Measurements from ENCODE around the gene RAI2. TPM values are rescaled to one million over a fixed set of nuclear protein-coding genes. Genes with fewer than 3 reads are reported as not detected.

The RAI2 gene
- total RNA-seq, 6 donors from 2014 or later = 13.6 to 28.1 (median 19.1) TPM

DNA sequence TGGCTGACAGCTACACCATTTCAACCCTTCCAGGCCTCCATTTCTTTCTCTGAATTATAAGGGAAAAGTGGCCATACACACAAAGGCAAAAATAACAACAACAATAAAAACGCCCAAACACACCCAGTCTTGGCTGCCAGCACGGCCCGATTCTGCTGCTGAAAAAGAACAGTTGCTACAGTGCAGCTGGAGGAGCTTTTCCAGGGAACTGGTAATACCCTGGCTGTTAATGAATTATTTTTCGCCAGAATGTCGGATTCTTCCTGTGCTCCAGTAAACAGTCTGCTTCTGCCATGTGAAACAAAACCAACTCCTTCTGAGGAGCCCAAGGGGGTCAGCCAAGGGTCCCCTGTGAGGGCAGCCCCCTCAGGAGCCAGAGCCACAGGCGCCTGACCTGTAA lies 6.6 kb downstream of the RAI2 start:
- 57 to 61% methylated on average over 5 to 6 of the region's 6 CpGs for WGBS, 2 donors
- Histone ChIP-seq H3K9me3 (no peaks in the 10 kb centered on the region), H3K4me1 (peaks cover 0 to 3% (median 1%) of the 10 kb centered on the region in 4 donors), H3K36me3 (no peaks in the 10 kb centered on the region), H3K4me3 (no peak overlapping the region), H3K27ac (peak overlapping the region in 2 of 4 donors; percentile 9 to 37), H3K27me3 (no peaks in the 10 kb centered on the region)
- ATAC-seq (ENCODE audit: low FRiP score in 2 of 2) (no peak), DNase-seq (no peak)
- no peak for TF ChIP-seq POLR2A (IDR thresholded peaks at IDR 0.05)
- no peak for TF ChIP-seq EP300 (IDR thresholded peaks at IDR 0.05)
- TF ChIP-seq POLR2AphosphoS5 (IDR thresholded peaks at IDR 0.05) = no peak
- TF ChIP-seq CTCF (IDR thresholded peaks at IDR 0.05) = no peak

GRCh38 chrX:17854069-17854468 lies 7.0 kb downstream of the RAI2 start:
- Histone ChIP-seq H3K27ac (no peak overlapping the region), H3K4me3 (no peak overlapping the region), H3K36me3 (no peaks in the 10 kb centered on the region), H3K9me3 (no peaks in the 10 kb centered on the region), H3K4me1 (peaks cover 0 to 3% (median 1%) of the 10 kb centered on the region in 4 donors), H3K27me3 (no peaks in the 10 kb centered on the region)
- DNase-seq = no peak
- WGBS, 2 donors = 37 to 41% methylated on average over 2 of the region's 2 CpGs
- no peak for ATAC-seq (ENCODE audit: low FRiP score in 2 of 2)
- TF ChIP-seq POLR2AphosphoS5 (IDR thresholded peaks at IDR 0.05) = no peak
- TF ChIP-seq EP300 (IDR thresholded peaks at IDR 0.05) = no peak
- no peak for TF ChIP-seq POLR2A (IDR thresholded peaks at IDR 0.05)
- TF ChIP-seq CTCF (IDR thresholded peaks at IDR 0.05) = no peak

- no peaks in the 10 kb centered on the region for H3K36me3 ChIP-seq
- no peaks in the 10 kb centered on the region for H3K27me3 ChIP-seq
- 64 to 65% methylated on average over 7 of the region's 7 CpGs for WGBS, 2 donors
- ATAC-seq (ENCODE audit: low FRiP score in 2 of 2) = no peak
- no peaks in the 10 kb centered on the region for H3K9me3 ChIP-seq
- no peak for TF ChIP-seq EP300 (IDR thresholded peaks at IDR 0.05)
- TF ChIP-seq CTCF (IDR thresholded peaks at IDR 0.05) = no peak
- no peak for TF ChIP-seq POLR2A (IDR thresholded peaks at IDR 0.05)
- TF ChIP-seq POLR2AphosphoS5 (IDR thresholded peaks at IDR 0.05) = no peak
- peak overlapping the region in 1 of 4 donors; percentile 30 for H3K27ac ChIP-seq
- DNase-seq = no peak
- no peak overlapping the region for H3K4me3 ChIP-seq
- H3K4me1 ChIP-seq = peaks cover 0 to 3% (median 1%) of the 10 kb centered on the region in 4 donors
Observed at GRCh38 chrX:17851874-17852273, 9.2 kb downstream of the RAI2 start.

- H3K27me3 ChIP-seq = no peaks in the 10 kb centered on the region
- H3K36me3 ChIP-seq = no peaks in the 10 kb centered on the region
- ATAC-seq (ENCODE audit: low FRiP score in 2 of 2) = no peak
- H3K27ac ChIP-seq = peak overlapping the region in 2 of 4 donors; percentile 18 to 48
- no peak for DNase-seq
- TF ChIP-seq POLR2AphosphoS5 (IDR thresholded peaks at IDR 0.05) (no peak), POLR2A (IDR thresholded peaks at IDR 0.05) (no peak), EP300 (IDR thresholded peaks at IDR 0.05) (no peak), CTCF (IDR thresholded peaks at IDR 0.05) (no peak)
- peaks cover 0 to 11% (median 7%) of the 10 kb centered on the region in 4 donors for H3K4me1 ChIP-seq
- no peak overlapping the region for H3K4me3 ChIP-seq
- H3K9me3 ChIP-seq = no peaks in the 10 kb centered on the region
- WGBS, 2 donors = 70 to 79% methylated on average over 7 of the region's 7 CpGs
Observed at GRCh38 chrX:17848545-17849265, 12.4 kb downstream of the RAI2 start.

GRCh38 chrX:17846045-17846444 lies 15.1 kb downstream of the RAI2 start:
- WGBS, 2 donors = 64 to 80% methylated on average over 1 to 2 of the region's 2 CpGs
- DNase-seq (peak in 1 of 2 donors; percentile 60), ATAC-seq (ENCODE audit: low FRiP score in 2 of 2) (no peak)
- no peaks in the 10 kb centered on the region for H3K36me3 ChIP-seq
- no peaks in the 10 kb centered on the region for H3K9me3 ChIP-seq
- peaks cover 0 to 15% (median 7%) of the 10 kb centered on the region in 4 donors for H3K4me1 ChIP-seq
- TF ChIP-seq POLR2A (IDR thresholded peaks at IDR 0.05) = no peak
- no peak for TF ChIP-seq EP300 (IDR thresholded peaks at IDR 0.05)
- TF ChIP-seq POLR2AphosphoS5 (IDR thresholded peaks at IDR 0.05) = no peak
- TF ChIP-seq CTCF (IDR thresholded peaks at IDR 0.05) = no peak
- H3K4me3 ChIP-seq = no peak overlapping the region
- H3K27ac ChIP-seq = peak overlapping the region in 2 of 4 donors; percentile 46 to 61
- H3K27me3 ChIP-seq = no peaks in the 10 kb centered on the region
